Vagina (tissue), 2 donors: ENCODE results near the gene AGPAT1. TPM values are rescaled to one million over a fixed set of nuclear protein-coding genes. Genes with fewer than 3 reads are reported as not detected.
A peak's percentile ranks its signal among the peaks of the same experiment; 100 is the strongest.

Experiments used
- DNase-seq, 2 donors: peaks; one replicate each; pipeline ENCODE4 v3.0.0-alpha.2; 2017; ENCODE audit errors: extremely low spot score in 2 of 2
- H3K27ac ChIP-seq: fragments of 200-600 bp; sonication (generic); one replicate; pipeline ENCODE4 v1.5.1; 2019
- H3K27me3 ChIP-seq: fragments of 200-600 bp; sonication (generic); one replicate; pipeline ENCODE4 v1.5.1; 2019
- H3K36me3 ChIP-seq, 2 donors: fragments of 200-600 bp; sonication (generic); one replicate each; pipeline ENCODE4 v1.5.1; 2017 to 2019
- H3K4me1 ChIP-seq: fragments of 200-600 bp; sonication (generic); one replicate; pipeline ENCODE4 v1.5.1; 2019
- H3K4me3 ChIP-seq, 2 donors: fragments of 200-600 bp; sonication (generic); 1 replicate in 1 of 2; 2 replicates in 1 of 2; pipeline ENCODE4 v1.5.1; 2016 to 2019
- H3K9me3 ChIP-seq: fragments of 200-600 bp; sonication (generic); one replicate; pipeline ENCODE4 v1.5.1; 2019
- POLR2A ChIP-seq, 2 donors: fragments of 450-650 bp; IDR thresholded peaks; one replicate each; pipeline ENCODE4 v1.6.1; 2017; ENCODE audit warnings: antibody characterized with exemption in 2 of 2, mild to moderate bottlenecking in 2 of 2, moderate library complexity in 2 of 2
- POLR2AphosphoS5 ChIP-seq, 2 donors: sonication (generic); formaldehyde crosslinking; IDR thresholded peaks; one replicate each; pipeline ENCODE4 v1.9.0; 2017; ENCODE audit warnings: antibody characterized with exemption in 2 of 2, mild to moderate bottlenecking in 2 of 2, low read depth in 1 of 2; ENCODE audit not compliant: insufficient read depth in 1 of 2
- intact Hi-C: fragments of 100-400 bp; cut with DNase I; formaldehyde crosslinking; loops from one replicate; pipeline ENCODE4 v1.15.1; 2023
- total RNA-seq: library from RNA; depleted of rRNA; stranded (reverse); fragments of >200 nt; gene quantifications from one replicate; pipeline ENCODE4 v1.2.3, GENCODE V29; 2016
- TF ChIP-seq, protein P1 (sequence below), 3 experiments: fragments of 450-650 bp in 2 of 3; fragments of 200-600 bp in 1 of 3; sonication (generic) in 1 of 3; IDR thresholded peaks; one replicate each; pipeline ENCODE4 v1.5.1; 2017 to 2019; ENCODE audit warnings: antibody characterized with exemption in 3 of 3, mild to moderate bottlenecking in 2 of 3, moderate library complexity in 2 of 3

The AGPAT1 gene
- total RNA-seq, 1 donor from 2014 or later = 35.1 TPM

DNA sequence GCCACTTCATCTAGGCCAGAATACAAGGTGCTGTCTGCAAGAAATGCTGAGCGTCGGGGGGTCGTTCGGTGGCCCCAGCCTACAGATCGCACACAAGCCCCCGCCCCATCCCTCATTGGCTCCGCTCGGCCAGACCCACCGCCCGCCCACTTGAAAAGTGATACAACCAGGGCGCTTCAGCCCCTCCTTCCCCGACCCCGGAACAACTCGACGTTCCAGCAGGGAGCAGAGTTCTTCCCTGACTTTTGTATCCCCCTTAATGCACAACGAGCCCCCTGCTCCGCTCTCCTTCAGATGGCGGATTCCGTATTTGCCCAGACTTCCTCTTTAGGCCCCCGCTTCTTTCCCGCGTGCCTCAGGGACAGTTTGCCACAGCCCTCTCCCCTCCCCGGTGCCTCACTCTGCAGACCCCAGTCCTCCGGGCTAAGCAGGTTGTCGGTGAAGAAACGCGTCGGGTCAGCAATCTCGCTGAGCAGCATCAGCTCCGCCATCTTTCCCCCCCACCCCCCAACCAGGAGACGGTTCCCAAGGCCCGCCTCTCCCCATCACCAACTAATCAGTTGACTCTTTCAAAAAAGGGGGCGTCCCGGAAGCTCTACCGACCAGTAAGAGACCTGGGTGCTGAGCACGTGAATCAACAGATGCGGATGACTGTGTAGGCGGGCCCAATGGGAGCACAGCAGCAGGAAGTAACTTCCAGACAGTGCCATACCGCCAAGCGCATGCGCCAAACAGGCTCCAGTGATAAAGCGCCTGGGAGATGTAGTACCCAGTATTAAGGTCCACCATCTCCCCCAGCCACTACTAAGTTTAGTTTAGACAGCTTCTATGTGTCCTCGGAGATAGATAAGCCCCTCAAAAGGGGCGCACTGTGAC is 47.9 kb downstream of the AGPAT1 start, which contains the start of gene ATF6B:
Gene ATF6B (minus strand): TSS at position 530 of the 876 bp plus-strand sequence. CDS start 39 bp downstream, at position 491.
- Histone ChIP-seq H3K36me3 (peaks cover 0 to 29% of the 10 kb centered on the region in 2 donors), H3K4me3 (peak within 1 kb of the TSS; percentile 67 to 97), H3K4me1 (peaks cover 38% of the 10 kb centered on the region), H3K27ac (peak within 1 kb of the TSS; percentile 88), H3K9me3 (no peaks in the 10 kb centered on the region), H3K27me3 (no peaks in the 10 kb centered on the region)
- DNase-seq = peak in 1 of 2 donors; percentile 100
- intact Hi-C loops = loop anchor here (10.0 kb wide), 2 partner anchors 47 to 117 kb away; partner anchors contain the start of genes AGPAT1 and RNF5
- TF ChIP-seq, protein P1, sequence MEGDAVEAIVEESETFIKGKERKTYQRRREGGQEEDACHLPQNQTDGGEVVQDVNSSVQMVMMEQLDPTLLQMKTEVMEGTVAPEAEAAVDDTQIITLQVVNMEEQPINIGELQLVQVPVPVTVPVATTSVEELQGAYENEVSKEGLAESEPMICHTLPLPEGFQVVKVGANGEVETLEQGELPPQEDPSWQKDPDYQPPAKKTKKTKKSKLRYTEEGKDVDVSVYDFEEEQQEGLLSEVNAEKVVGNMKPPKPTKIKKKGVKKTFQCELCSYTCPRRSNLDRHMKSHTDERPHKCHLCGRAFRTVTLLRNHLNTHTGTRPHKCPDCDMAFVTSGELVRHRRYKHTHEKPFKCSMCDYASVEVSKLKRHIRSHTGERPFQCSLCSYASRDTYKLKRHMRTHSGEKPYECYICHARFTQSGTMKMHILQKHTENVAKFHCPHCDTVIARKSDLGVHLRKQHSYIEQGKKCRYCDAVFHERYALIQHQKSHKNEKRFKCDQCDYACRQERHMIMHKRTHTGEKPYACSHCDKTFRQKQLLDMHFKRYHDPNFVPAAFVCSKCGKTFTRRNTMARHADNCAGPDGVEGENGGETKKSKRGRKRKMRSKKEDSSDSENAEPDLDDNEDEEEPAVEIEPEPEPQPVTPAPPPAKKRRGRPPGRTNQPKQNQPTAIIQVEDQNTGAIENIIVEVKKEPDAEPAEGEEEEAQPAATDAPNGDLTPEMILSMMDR (IDR thresholded peaks at IDR 0.05) = no peak
- TF ChIP-seq POLR2A (IDR thresholded peaks at IDR 0.05) = peak in 1 of 2 donors; percentile 58
- peak; percentile 87 to 98 for TF ChIP-seq POLR2AphosphoS5 (IDR thresholded peaks at IDR 0.05; ENCODE audit: insufficient read depth in 1 of 2, low read depth in 1 of 2)

GRCh38 chr6:32127409-32127716 is 48.5 kb downstream of the AGPAT1 start:
- H3K27me3 ChIP-seq = no peaks in the 10 kb centered on the region
- H3K4me1 ChIP-seq = peaks cover 38% of the 10 kb centered on the region
- no peaks in the 10 kb centered on the region for H3K9me3 ChIP-seq
- TF ChIP-seq, protein P1 (IDR thresholded peaks at IDR 0.05) = no peak
- TF ChIP-seq POLR2AphosphoS5 (IDR thresholded peaks at IDR 0.05; ENCODE audit: insufficient read depth in 1 of 2, low read depth in 1 of 2) (no peak), POLR2A (IDR thresholded peaks at IDR 0.05) (no peak)
- intact Hi-C loops = loop anchor here (10.0 kb wide), 2 partner anchors 47 to 117 kb away; partner anchors contain the start of genes AGPAT1 and RNF5
- DNase-seq = peak in 1 of 2 donors; percentile 87
- peak overlapping the region; percentile 88 for H3K27ac ChIP-seq
- peaks cover 0 to 29% of the 10 kb centered on the region in 2 donors for H3K36me3 ChIP-seq
- H3K4me3 ChIP-seq = peak overlapping the region; percentile 67 to 97

- Histone ChIP-seq H3K27me3 (no peaks in the 10 kb centered on the region), H3K4me1 (peaks cover 38% of the 10 kb centered on the region), H3K4me3 (peak overlapping the region; percentile 67 to 97), H3K9me3 (no peaks in the 10 kb centered on the region), H3K36me3 (peaks cover 0 to 32% of the 10 kb centered on the region in 2 donors), H3K27ac (peak overlapping the region; percentile 88)
- intact Hi-C loops = loop anchor here (10.0 kb wide), 2 partner anchors 48 to 118 kb away; partner anchors contain the start of genes AGPAT1 and RNF5
- TF ChIP-seq POLR2AphosphoS5 (IDR thresholded peaks at IDR 0.05; ENCODE audit: insufficient read depth in 1 of 2, low read depth in 1 of 2) (no peak), POLR2A (IDR thresholded peaks at IDR 0.05) (no peak)
- TF ChIP-seq, protein P1 (IDR thresholded peaks at IDR 0.05) = no peak
- no peak for DNase-seq
These were observed 49.0 kb downstream of the AGPAT1 start for GRCh38 chr6:32126880-32127279.

GRCh38 chr6:32123681-32124080 is 52.2 kb downstream of the AGPAT1 start:
- DNase-seq = no peak
- H3K36me3 ChIP-seq = peaks cover 0 to 60% of the 10 kb centered on the region in 2 donors
- TF ChIP-seq POLR2AphosphoS5 (IDR thresholded peaks at IDR 0.05; ENCODE audit: insufficient read depth in 1 of 2, low read depth in 1 of 2) = no peak
- TF ChIP-seq, protein P1 (IDR thresholded peaks at IDR 0.05) = no peak
- H3K4me1 ChIP-seq = peaks cover 27% of the 10 kb centered on the region
- no peak overlapping the region for H3K27ac ChIP-seq
- H3K4me3 ChIP-seq = no peak overlapping the region
- H3K27me3 ChIP-seq = no peaks in the 10 kb centered on the region
- no peaks in the 10 kb centered on the region for H3K9me3 ChIP-seq
- intact Hi-C loops = loop anchor here (10.0 kb wide), 2 partner anchors 51 to 121 kb away; partner anchors contain the start of genes AGPAT1 and RNF5
